Glomerular endothelial cell (primary cell): ENCODE data around the gene C1QTNF3. TPM values are rescaled to one million over a fixed set of nuclear protein-coding genes. Genes with fewer than 3 reads are reported as not detected.
"Not testable (repeated sequence)": the region's sequence is repeated elsewhere in the genome, so short reads cannot be mapped to it uniquely, and the experiment has no call there.

Experiments used
- DNase-seq: peaks from one replicate; pipeline ENCODE4 v3.0.0-alpha.2; 2011; ENCODE audit warnings: low read depth, low spot score; ENCODE audit errors: extremely low read depth
- total RNA-seq: library from RNA; depleted of rRNA; stranded (reverse); fragments of >200 nt; gene quantifications from 2 replicates; pipeline ENCODE4 v1.2.3, GENCODE V29; 2015

The C1QTNF3 gene, protein sequence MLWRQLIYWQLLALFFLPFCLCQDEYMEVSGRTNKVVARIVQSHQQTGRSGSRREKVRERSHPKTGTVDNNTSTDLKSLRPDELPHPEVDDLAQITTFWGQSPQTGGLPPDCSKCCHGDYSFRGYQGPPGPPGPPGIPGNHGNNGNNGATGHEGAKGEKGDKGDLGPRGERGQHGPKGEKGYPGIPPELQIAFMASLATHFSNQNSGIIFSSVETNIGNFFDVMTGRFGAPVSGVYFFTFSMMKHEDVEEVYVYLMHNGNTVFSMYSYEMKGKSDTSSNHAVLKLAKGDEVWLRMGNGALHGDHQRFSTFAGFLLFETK
- total RNA-seq = 3.5 and 10.5 TPM in 2 replicates

DNA sequence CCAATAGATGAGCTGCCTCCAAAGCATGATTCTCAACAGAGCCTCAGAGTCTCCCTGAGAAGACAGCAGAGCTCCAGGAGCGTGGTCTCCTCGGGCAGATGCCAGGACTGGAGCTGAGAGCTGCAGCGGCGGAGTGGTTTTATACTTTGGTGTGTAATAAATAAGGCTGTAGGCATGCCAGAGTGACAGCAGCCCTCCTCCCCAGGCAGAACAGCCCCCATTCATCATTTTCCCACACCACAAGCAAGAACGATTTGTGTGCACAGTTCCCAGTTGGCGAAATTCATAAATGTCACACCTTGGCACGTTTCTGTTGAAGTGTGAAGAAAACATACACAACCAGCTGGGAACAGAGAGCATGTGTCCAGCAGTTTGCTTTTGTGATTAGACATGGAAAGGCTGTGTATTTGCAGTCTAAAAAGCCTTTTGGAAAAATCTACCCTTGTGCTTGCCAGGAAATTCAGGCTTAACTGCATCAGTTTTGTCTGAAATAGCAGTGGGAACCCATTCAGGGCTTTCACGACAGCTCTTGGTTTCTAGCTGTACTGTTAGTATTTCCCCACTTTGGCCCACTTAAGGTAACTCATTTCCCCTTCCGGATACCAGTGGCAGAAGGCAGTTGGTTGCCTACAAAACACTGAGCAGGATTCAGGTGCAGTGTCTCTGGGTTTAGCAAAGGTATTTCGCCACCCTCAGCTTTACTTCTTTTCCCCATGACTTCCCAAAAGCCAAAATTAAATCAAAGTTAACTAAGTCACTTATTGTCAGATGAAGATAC lies at the start of gene C1QTNF3:
Gene C1QTNF3 (minus strand): TSS at position 115 of the 778 bp plus-strand sequence. CDS start 88 bp downstream, at position 27.
- DNase-seq = no peak

GRCh38 chr5:34091039-34091438 lies 48.0 kb upstream of the C1QTNF3 start:
- DNase-seq = not testable (repeated sequence)

- DNase-seq = not testable (repeated sequence)
Observed at GRCh38 chr5:34089802-34090201, 46.8 kb upstream of the C1QTNF3 start.

DNA sequence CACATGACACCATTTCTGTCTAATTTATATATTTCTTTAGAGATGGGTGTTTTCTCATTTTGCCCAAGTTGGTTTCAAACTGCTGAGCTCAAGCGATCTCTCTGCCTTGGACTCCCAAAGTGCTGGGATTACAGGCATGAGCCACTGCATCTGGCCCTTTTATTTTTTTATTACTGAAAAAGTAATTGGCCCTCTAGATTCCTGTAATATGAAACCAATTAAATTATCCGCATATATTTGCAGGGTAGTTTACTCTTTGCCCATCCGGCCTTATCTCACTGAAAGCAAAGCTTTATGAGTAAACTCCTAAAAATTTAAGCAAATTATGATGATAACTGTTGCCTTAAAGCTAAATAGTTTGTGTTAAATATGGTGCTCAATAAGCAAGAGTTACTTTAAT lies 44.7 kb upstream of the C1QTNF3 start:
- not testable (repeated sequence) for DNase-seq

DNA sequence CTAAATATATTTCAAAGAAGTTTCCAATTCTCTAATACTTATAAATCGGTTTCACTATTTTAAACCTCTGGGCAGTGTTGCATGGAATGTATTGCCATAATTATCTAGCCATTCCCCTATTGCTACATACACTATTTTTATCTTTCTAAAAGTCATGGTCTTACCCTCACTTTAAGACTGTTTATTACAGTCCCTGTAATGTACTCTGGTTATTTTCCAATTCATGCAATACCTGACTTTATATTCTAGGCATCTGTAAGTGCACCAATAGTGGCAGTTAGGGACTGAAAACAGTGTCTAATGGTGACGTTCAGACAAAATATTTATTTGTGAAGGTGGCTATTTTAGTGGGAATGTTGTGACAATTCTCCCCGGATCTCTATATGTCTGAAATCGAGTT lies 40.9 kb upstream of the C1QTNF3 start:
- DNase-seq = not testable (repeated sequence)

DNA sequence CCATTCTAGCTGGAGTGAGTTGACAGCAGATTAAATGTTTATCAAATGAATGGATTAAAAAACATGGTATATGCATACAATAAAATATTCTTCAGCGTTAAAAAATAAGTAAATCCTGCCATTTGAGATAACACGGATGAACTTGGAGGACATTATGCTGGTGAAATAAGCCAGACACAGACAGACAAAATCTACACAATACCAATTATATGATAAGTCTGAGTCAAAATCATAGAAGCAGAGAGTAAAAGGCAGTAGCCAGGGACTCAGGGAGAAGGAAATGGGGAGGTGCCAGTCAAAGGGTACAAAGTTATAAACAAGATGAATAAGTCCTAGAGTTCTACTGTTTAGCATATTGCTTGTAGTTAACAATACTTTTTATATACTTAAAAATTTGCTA lies 36.5 kb upstream of the C1QTNF3 start:
- not testable (repeated sequence) for DNase-seq

DNA sequence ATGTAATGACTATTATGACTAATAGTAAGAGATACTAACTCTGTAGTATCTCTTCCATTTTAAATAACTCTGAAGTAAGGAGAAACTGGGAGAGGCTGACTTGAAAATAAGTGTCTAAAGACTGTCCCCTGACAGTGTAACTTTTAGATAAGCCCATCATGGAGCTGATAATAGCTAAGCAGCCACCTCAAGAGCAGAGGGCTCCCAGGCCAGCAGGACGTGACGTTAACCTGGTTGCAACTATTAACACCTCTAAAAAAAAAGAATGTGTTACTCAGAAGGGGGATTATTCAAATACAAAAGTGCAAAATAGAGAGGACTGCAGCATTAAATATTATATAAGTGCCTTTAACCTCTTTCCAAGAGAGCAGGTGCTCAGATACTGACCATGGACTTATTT lies 34.6 kb upstream of the C1QTNF3 start:
- not testable (repeated sequence) for DNase-seq

DNA sequence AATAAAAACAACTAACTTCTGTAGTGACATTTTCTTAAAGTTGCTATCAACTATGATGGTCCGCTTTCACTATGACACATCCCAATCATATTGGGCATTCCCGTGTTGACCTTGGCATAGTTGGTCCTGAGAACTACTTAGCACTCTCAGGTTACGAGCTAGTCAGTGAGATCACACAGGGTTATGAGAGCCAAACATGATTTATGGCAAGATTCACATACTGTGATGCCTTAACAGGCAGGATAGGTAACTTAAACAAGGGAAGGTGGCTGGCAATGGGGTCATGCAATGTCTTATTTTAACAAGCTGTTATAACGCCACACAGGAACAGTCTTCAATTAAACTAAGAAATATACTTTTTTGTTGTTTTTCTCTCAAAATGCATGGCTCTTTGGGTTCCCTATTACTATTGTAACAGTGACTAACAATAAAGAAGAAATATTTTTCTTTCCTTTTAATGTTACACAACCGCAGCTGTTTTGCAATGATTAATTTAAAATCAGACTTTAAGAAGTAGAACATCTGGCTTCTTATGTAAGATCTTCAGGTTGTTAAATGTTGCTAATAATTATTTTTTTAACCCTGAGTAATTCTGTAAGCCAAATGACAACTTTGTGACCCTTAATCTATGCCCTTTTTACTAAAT lies 33.8 kb upstream of the C1QTNF3 start:
- DNase-seq = not testable (repeated sequence)

DNA sequence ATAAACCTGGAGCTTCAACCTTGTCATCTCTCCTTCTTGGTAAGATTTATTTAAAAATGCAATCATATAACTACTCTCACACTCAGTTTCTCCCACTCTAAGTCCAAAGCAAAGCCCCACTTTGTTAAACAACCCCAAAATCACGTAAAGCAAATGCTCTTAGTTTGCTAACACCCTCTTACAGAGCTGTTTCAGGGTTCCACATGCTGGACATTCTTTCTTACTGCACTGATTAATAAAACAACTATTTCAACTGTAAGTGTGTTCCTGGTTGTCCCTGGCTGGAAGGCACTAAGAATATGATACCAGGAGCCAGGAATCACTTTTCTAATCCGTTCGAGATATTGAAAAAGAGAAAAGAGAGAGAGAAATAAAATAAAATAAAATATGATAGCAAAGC lies 31.5 kb upstream of the C1QTNF3 start:
- not testable (repeated sequence) for DNase-seq

DNA sequence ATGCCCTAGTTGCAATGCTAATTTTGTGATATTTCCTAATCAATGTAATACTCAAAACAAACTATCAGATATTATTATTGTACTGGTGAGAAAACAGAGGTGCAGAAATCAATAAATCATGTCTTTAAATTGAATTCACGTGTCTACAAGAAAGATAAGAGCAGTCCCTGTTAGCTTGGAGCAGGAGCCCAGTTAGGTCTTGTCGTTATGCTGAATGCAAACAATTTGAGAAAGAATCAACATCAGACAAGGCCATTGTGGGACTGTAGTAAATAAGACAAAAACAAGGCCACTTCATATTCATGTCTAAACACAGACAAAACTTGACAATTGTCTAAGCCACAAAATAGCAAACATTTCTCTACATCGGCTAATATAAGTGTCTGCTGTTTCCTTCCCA lies 31.1 kb upstream of the C1QTNF3 start:
- not testable (repeated sequence) for DNase-seq

DNA sequence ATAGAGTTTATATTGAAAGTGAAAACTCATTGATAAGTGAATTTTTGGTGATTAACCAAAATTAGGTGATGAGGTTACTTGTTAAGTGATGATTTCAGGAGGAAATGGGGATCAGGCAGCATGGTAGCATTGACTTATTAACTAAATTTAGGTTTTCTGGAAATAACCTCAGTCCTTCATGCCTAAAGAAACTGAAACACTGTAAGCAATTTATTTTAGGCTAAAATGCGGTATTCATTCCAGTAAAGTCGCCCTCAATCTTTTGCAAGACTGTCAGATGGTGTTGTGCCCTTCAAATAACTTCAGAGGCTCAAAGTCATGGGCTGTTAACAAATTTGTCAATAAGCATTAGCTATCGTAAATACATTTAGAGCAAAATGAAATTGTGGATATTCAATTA lies 27.6 kb upstream of the C1QTNF3 start:
- not testable (repeated sequence) for DNase-seq

- DNase-seq = no peak
Observed at GRCh38 chr5:34064656-34065055, 21.6 kb upstream of the C1QTNF3 start.

- no peak for DNase-seq
Observed at GRCh38 chr5:34062419-34062818, 19.4 kb upstream of the C1QTNF3 start.

GRCh38 chr5:34061993-34062392 lies 19.0 kb upstream of the C1QTNF3 start:
- no peak for DNase-seq

- DNase-seq = no peak
Observed at GRCh38 chr5:34059977-34060376, 17.0 kb upstream of the C1QTNF3 start.

GRCh38 chr5:34058532-34058931 lies 15.5 kb upstream of the C1QTNF3 start:
- DNase-seq = no peak

DNA sequence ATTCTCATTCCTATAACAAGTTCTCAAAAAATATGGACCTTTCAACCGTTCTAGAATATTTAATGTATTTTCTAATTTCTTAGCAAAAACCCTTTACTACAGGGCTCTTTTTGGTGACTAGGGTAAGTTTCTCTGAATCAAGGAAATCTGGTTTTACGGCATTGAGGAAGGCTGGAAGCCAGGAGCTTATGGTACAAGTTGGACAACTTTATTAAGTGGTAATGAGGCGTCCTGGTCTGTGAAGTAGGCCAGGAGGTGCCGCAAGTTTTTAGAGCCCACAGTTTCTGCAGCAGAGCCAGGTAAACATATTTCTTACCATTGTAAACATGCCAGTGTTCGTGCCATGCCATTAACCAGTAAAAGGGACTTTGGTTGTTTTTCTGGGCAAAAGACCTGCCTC lies 14.6 kb upstream of the C1QTNF3 start:
- DNase-seq = no peak

DNA sequence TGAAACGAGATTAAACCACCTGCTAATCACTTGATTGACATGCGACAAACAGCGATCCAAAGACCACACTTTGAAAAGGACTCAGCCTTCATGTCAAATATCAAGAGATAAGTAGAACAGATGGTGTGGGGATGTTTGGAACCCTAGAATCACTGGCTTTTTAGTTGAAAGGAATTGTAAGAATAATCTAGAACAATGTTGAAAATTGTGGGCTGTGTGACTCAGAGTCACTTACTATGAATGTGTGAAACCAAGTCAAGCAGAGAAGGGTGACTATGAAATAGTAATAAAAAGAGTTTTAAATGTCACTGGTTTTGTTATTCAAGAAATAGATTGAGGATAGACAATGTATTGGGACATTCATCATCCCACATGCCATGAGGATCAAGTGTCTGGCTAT lies 14.1 kb upstream of the C1QTNF3 start:
- no peak for DNase-seq

- no peak for DNase-seq
Observed at GRCh38 chr5:34055667-34056066, 12.7 kb upstream of the C1QTNF3 start.

GRCh38 chr5:34054400-34054729 lies 11.4 kb upstream of the C1QTNF3 start:
- no peak for DNase-seq

GRCh38 chr5:34053571-34054399 lies 10.8 kb upstream of the C1QTNF3 start:
- DNase-seq = no peak
